Spleen (tissue), 11 donors: ENCODE data around the gene CHMP4A. TPM values are rescaled to one million over a fixed set of nuclear protein-coding genes. Genes with fewer than 3 reads are reported as not detected.

Experiments
- DNase-seq: peaks from one replicate; pipeline ENCODE4 v3.0.0-alpha.2; 2020
- H3K27ac ChIP-seq, 8 donors: fragments of 200-600 bp; sonication (generic) in 7 of 8; 1 replicate in 4 of 8; 2 replicates in 4 of 8; pipeline versions ENCODE4 v1.5.0 to v1.8.0; 2016 to 2021; ENCODE audit warnings: inconsistent platforms in 4 of 8, mild to moderate bottlenecking in 4 of 8, moderate library complexity in 1 of 8
- H3K27me3 ChIP-seq, 7 donors: fragments of 200-600 bp; sonication (generic) in 6 of 7; replicated peaks in 1 of 7; 1 replicate in 4 of 7; 2 replicates in 3 of 7; pipeline versions ENCODE4 v1.5.0 to v1.8.0; 2016 to 2021; ENCODE audit warnings: inconsistent platforms in 3 of 7, mild to moderate bottlenecking in 1 of 7
- H3K36me3 ChIP-seq, 6 donors: fragments of 200-600 bp; sonication (generic) in 5 of 6; 1 replicate in 4 of 6; 2 replicates in 2 of 6; pipeline versions ENCODE4 v1.5.0 to v1.8.0; 2016 to 2021; ENCODE audit warnings: inconsistent platforms in 2 of 6
- H3K4me1 ChIP-seq, 6 donors: fragments of 200-600 bp; sonication (generic) in 5 of 6; 1 replicate in 3 of 6; 2 replicates in 3 of 6; pipeline versions ENCODE4 v1.5.0 to v1.8.0; 2016 to 2021; ENCODE audit warnings: inconsistent platforms in 3 of 6
- H3K4me3 ChIP-seq, 8 donors: fragments of 200-600 bp; sonication (generic) in 7 of 8; 1 replicate in 4 of 8; 2 replicates in 4 of 8; pipeline versions ENCODE4 v1.5.0 to v1.8.0; 2016 to 2021; ENCODE audit warnings: inconsistent platforms in 4 of 8, mild to moderate bottlenecking in 4 of 8, moderate library complexity in 2 of 8
- H3K9me3 ChIP-seq, 8 donors: fragments of 200-600 bp; sonication (generic) in 7 of 8; 1 replicate in 4 of 8; 2 replicates in 4 of 8; pipeline versions ENCODE4 v1.5.0 to v1.8.0; 2016 to 2021; ENCODE audit warnings: inconsistent platforms in 4 of 8
- CTCF ChIP-seq, 11 experiments: fragments of 200-600 bp in 7 of 11; fragments of 450-650 bp in 4 of 11; sonication (generic) in 4 of 11; IDR thresholded peaks in 8 of 11; conservative IDR thresholded peaks in 3 of 11; 1 replicate in 7 of 11; 2 replicates in 4 of 11; pipeline versions ENCODE4 v1.4.0 to v1.8.0; 2016 to 2021; ENCODE audit warnings: antibody characterized with exemption in 11 of 11, inconsistent platforms in 4 of 11, mild to moderate bottlenecking in 1 of 11
- POLR2A ChIP-seq, 3 donors: fragments of 450-650 bp; IDR thresholded peaks; one replicate each; pipeline ENCODE4 v1.5.1; 2017; ENCODE audit warnings: antibody characterized with exemption in 3 of 3, mild to moderate bottlenecking in 1 of 3
- POLR2AphosphoS5 ChIP-seq, 3 donors: sonication (generic); formaldehyde crosslinking; IDR thresholded peaks; one replicate each; pipeline ENCODE4 v1.5.1; 2017; ENCODE audit warnings: antibody characterized with exemption in 3 of 3
- WGBS, 5 donors: extraction: QIAGEN DNeasy Blood & Tissue Kit in 3 of 5; methylation state at CpG; one replicate each; pipeline versions ENCODE4 v1.1.5 to v1.1.7; 2013 to 2018; 5-methylcytosine and 5-hydroxymethylcytosine counted together
- intact Hi-C: fragments of 100-400 bp; cut with DNase I; formaldehyde crosslinking; loops from one replicate; pipeline ENCODE4 v1.15.0; 2023; ENCODE audit warnings: low total_unique reads
- polyA plus RNA-seq, 3 donors: library from polyadenylated mRNA; stranded (reverse); fragments of 200-250 nt; gene quantifications; one replicate each; pipeline ENCODE4 v1.2.1, GENCODE V29; 2013
- total RNA-seq, 7 donors: library from RNA; depleted of rRNA in 3 of 7; stranded (reverse); fragments of >200 nt in 3 of 7; fragmentation: NEBNext Ultra II Directional in 4 of 7; extraction: Animal tissue kit (Norgen Biotek cat#: 25700) in 4 of 7; gene quantifications; one replicate each; pipeline versions ENCODE4 v1.1.0 to v1.2.1, GENCODE V29; 2016 to 2021
- donor health status: healthy with polysubstance abuse.
- donor health status: DM: no; HTN: no; CAD: no; lungs with moderate emphysema.
- donor health status: DM: no; HTN: no; CAD: no.
- donor health status: Bipolar disorder and iron deficiency.
- donor health status: healthy.
- donor health status: DM: no; HTN: no; CAD: no.
- donor health status: DM: yes; HTN: yes; CAD: no.

The CHMP4A gene
- total and polyA plus RNA-seq, 10 donors = 53.3 to 149 (median 63.4) TPM

GRCh38 chr14:24188251-24189058 lies 24.8 kb downstream of the CHMP4A start, which contains the start of gene IPO4:
Gene IPO4, minus strand, starts transcription at chr14:24188816. Its CDS starts 29 bp downstream, at chr14:24188787.
- 0 to 1% (median 0%) methylated on average over 45 to 65 of the region's 65 CpGs for WGBS, 5 donors
- peaks cover 0 to 70% (median 44%) of the 10 kb centered on the region in 6 donors for H3K36me3 ChIP-seq
- H3K4me1 ChIP-seq = peaks cover 13 to 63% (median 27%) of the 10 kb centered on the region in 6 donors
- H3K9me3 ChIP-seq = no peaks in the 10 kb centered on the region
- TF ChIP-seq POLR2AphosphoS5 (IDR thresholded peaks at IDR 0.05) = peak; percentile 88 to 89 (median 89)
- TF ChIP-seq CTCF (IDR thresholded peaks at IDR 0.05 in 8 of 11, conservative IDR thresholded peaks at IDR 0.05 in 3 of 11) = peak in 1 of 11 experiments; percentile 17
- TF ChIP-seq POLR2A (IDR thresholded peaks at IDR 0.05) = peak in 2 of 3 donors; percentile 19 to 49
- H3K27ac ChIP-seq = peak within 1 kb of the TSS; percentile 47 to 87 (median 69)
- no peaks in the 10 kb centered on the region for H3K27me3 ChIP-seq
- intact Hi-C loops = no loop called here
- peak; percentile 97 for DNase-seq
- H3K4me3 ChIP-seq = peak within 1 kb of the TSS; percentile 64 to 90 (median 78)

- TF ChIP-seq CTCF (IDR thresholded peaks at IDR 0.05 in 8 of 11, conservative IDR thresholded peaks at IDR 0.05 in 3 of 11) (no peak), POLR2AphosphoS5 (IDR thresholded peaks at IDR 0.05) (no peak), POLR2A (IDR thresholded peaks at IDR 0.05) (no peak)
- Histone ChIP-seq H3K4me3 (peak overlapping the region in 7 of 8 donors; percentile 64 to 90 (median 80)), H3K27me3 (no peaks in the 10 kb centered on the region), H3K27ac (peak overlapping the region in 3 of 8 donors; percentile 76 to 87 (median 81)), H3K36me3 (peaks cover 0 to 71% (median 51%) of the 10 kb centered on the region in 6 donors), H3K4me1 (peaks cover 13 to 57% (median 27%) of the 10 kb centered on the region in 6 donors), H3K9me3 (no peaks in the 10 kb centered on the region)
- 69 to 100% (median 84%) methylated on average over 1 to 2 of the region's 2 CpGs for WGBS, 5 donors
- intact Hi-C loops = no loop called here
- no peak for DNase-seq
Measured at GRCh38 chr14:24187539-24187915, 25.8 kb downstream of the CHMP4A start.

- no peaks in the 10 kb centered on the region for H3K9me3 ChIP-seq
- no peak overlapping the region for H3K4me3 ChIP-seq
- intact Hi-C loops = no loop called here
- no peak for DNase-seq
- peaks cover 0 to 71% (median 51%) of the 10 kb centered on the region in 6 donors for H3K36me3 ChIP-seq
- H3K27ac ChIP-seq = peak overlapping the region in 1 of 8 donors; percentile 81
- WGBS, 5 donors = 89 to 96% (median 93%) methylated on average over 10 of the region's 10 CpGs
- TF ChIP-seq CTCF (IDR thresholded peaks at IDR 0.05 in 8 of 11, conservative IDR thresholded peaks at IDR 0.05 in 3 of 11) (no peak), POLR2AphosphoS5 (IDR thresholded peaks at IDR 0.05) (no peak), POLR2A (IDR thresholded peaks at IDR 0.05) (no peak)
- no peaks in the 10 kb centered on the region for H3K27me3 ChIP-seq
- peaks cover 13 to 52% (median 27%) of the 10 kb centered on the region in 6 donors for H3K4me1 ChIP-seq
Measured at GRCh38 chr14:24186831-24187538, 26.3 kb downstream of the CHMP4A start.
